OCI-LY3 (cell line): Measurements from ENCODE around the gene NRP1.

Experiments used
- CTCF ChIP-seq: fragments of 200-600, 300-600 bp; sonication (generic); IDR thresholded peaks from 2 replicates; pipeline ENCODE4 v1.5.1; 2014; ENCODE audit warnings: antibody characterized with exemption, low read length, low read depth
- EZH2phosphoT487 ChIP-seq: fragments of 200-600 bp; shearing (Covaris generic); IDR thresholded peaks from 2 replicates; pipeline ENCODE4 v1.6.1; 2018; ENCODE audit warnings: antibody characterized with exemption, mixed run types, low read depth

- TF ChIP-seq CTCF (no peak), EZH2phosphoT487 (no peak)
Measured at GRCh38 chr10:33381451-33382215, 47.2 kb upstream of the NRP1 start.
